IMR-90 (cell line): ENCODE measurements around the gene CCDC107. TPM values are rescaled to one million over a fixed set of nuclear protein-coding genes. Genes with fewer than 3 reads are reported as not detected.

Experiments used
- ATAC-seq: fragments of 200-7000 bp; cut with Tn5 transposase; 2 replicates; pipeline ENCODE4 v1.9.1; 2020; ENCODE audit warnings: low read depth, mild to moderate bottlenecking, moderate library complexity
- BruUV-seq: library from RNA; stranded (reverse); fragments of 400-500 nt; replicated peaks from 2 replicates; lab custom pipeline; 2021; lab: Mats Ljungman, UMichigan
- CTCF ChIA-PET: fragments of 300-600 bp; formaldehyde crosslinking; extraction: SDS; loops from one replicate; lab custom pipeline; 2021; ENCODE audit warnings: antibody characterized with exemption; lab: Yijun Ruan, JAX
- POLR2A ChIA-PET: fragments of 300-600 bp; sonication (Branson Sonifier 250); formaldehyde crosslinking; loops from one replicate; lab custom pipeline; 2022; ENCODE audit warnings: antibody characterized with exemption; ENCODE audit not compliant: unreplicated experiment; lab: Charles Lee
- DNase-seq: peaks from one replicate; pipeline ENCODE4 v3.0.0; 2013
- H2AFZ ChIP-seq: replicated peaks from 2 replicates; pipeline ENCODE3; 2013; ENCODE audit warnings: low read length, mild to moderate bottlenecking; ENCODE audit not compliant: poor library complexity
- H2AK5ac ChIP-seq: 2 replicates; pipeline ENCODE4 v1.6.1; 2013; ENCODE audit warnings: low read depth, low read length, inconsistent platforms
- H2AK9ac ChIP-seq: replicated peaks from 2 replicates; pipeline ENCODE3; 2013; ENCODE audit warnings: mild to moderate bottlenecking, low read depth, low read length, moderate library complexity; ENCODE audit not compliant: poor library complexity
- H2BK120ac ChIP-seq: 2 replicates; pipeline ENCODE4 v1.6.1; 2013; ENCODE audit warnings: low read depth, low read length, inconsistent platforms
- H2BK15ac ChIP-seq: 3 replicates; pipeline ENCODE4 v1.6.1; 2013; ENCODE audit warnings: low read depth, low read length, inconsistent platforms
- H2BK20ac ChIP-seq: 2 replicates; pipeline ENCODE4 v1.6.1; 2013; ENCODE audit warnings: low read depth, mild to moderate bottlenecking, inconsistent platforms, low read length, moderate library complexity
- H2BK5ac ChIP-seq: 2 replicates; pipeline ENCODE4 v1.6.1; 2013; ENCODE audit warnings: mild to moderate bottlenecking, low read depth, low read length, inconsistent platforms; ENCODE audit not compliant: poor library complexity, severe bottlenecking
- H3K14ac ChIP-seq: replicated peaks from 2 replicates; pipeline ENCODE4 v1.6.1; 2013; ENCODE audit warnings: low read depth, low read length, inconsistent platforms
- H3K18ac ChIP-seq: 2 replicates; pipeline ENCODE4 v1.6.1; 2013; ENCODE audit warnings: low read depth, low read length, control low read depth
- H3K23ac ChIP-seq: 2 replicates; pipeline ENCODE4 v1.6.1; 2013; ENCODE audit warnings: low read depth, low read length, inconsistent platforms
- H3K27ac ChIP-seq: 2 replicates; pipeline ENCODE4 v1.5.1; 2013; ENCODE audit warnings: mild to moderate bottlenecking, control low read depth, low read length; ENCODE audit not compliant: insufficient read depth
- H3K27me3 ChIP-seq: 2 replicates; pipeline ENCODE4 v1.6.1; 2013; ENCODE audit warnings: low read length; ENCODE audit not compliant: control insufficient read depth, insufficient read depth
- H3K36me3 ChIP-seq: 2 replicates; pipeline ENCODE4 v1.6.1; 2013; ENCODE audit warnings: low read length, mixed read lengths; ENCODE audit not compliant: control insufficient read depth, insufficient read depth
- H3K4ac ChIP-seq: 2 replicates; pipeline ENCODE4 v1.6.1; 2013; ENCODE audit warnings: low read depth, low read length, inconsistent platforms
- H3K4me1 ChIP-seq: 2 replicates; pipeline ENCODE4 v1.6.1; 2013; ENCODE audit warnings: low read length, mixed read lengths; ENCODE audit not compliant: control insufficient read depth, insufficient read depth
- H3K4me2 ChIP-seq: 2 replicates; pipeline ENCODE4 v1.6.1; 2013; ENCODE audit warnings: low read depth, mild to moderate bottlenecking, control low read depth, low read length, moderate library complexity
- H3K4me3 ChIP-seq: 2 replicates; pipeline ENCODE4 v1.5.1; 2013; ENCODE audit warnings: low read depth, mild to moderate bottlenecking, control low read depth, low read length, moderate library complexity; ENCODE audit not compliant: insufficient read depth
- H3K56ac ChIP-seq: 2 replicates; pipeline ENCODE4 v1.6.1; 2013; ENCODE audit warnings: low read length, inconsistent platforms; ENCODE audit not compliant: insufficient read depth; ENCODE audit errors: extremely low read depth
- H3K79me1 ChIP-seq, 2 experiments: 2 replicates each; pipeline ENCODE4 v1.6.1; 2013; ENCODE audit warnings: low read length in 2 of 2, inconsistent platforms in 1 of 2, low read depth in 1 of 2
- H3K9ac ChIP-seq: 2 replicates; pipeline ENCODE4 v1.6.1; 2013; ENCODE audit warnings: low read depth, low read length, control low read depth
- H3K9me1 ChIP-seq: 2 replicates; pipeline ENCODE4 v1.6.1; 2013; ENCODE audit warnings: low read length, inconsistent platforms; ENCODE audit not compliant: insufficient read depth
- H3K9me3 ChIP-seq: 2 replicates; pipeline ENCODE4 v1.6.1; 2013; ENCODE audit warnings: low read length; ENCODE audit not compliant: control insufficient read depth, insufficient read depth
- H4K20me1 ChIP-seq: 2 replicates; pipeline ENCODE4 v1.6.1; 2013; ENCODE audit warnings: low read length, inconsistent platforms; ENCODE audit not compliant: insufficient read depth
- H4K5ac ChIP-seq: 2 replicates; pipeline ENCODE4 v1.6.1; 2013; ENCODE audit warnings: mild to moderate bottlenecking, low read depth, low read length, control low read depth
- H4K8ac ChIP-seq, 2 experiments: 2 replicates each; pipeline ENCODE4 v1.6.1; 2013; ENCODE audit warnings: low read depth in 2 of 2, low read length in 2 of 2, control low read depth in 1 of 2, inconsistent platforms in 1 of 2
- H4K91ac ChIP-seq: 2 replicates; pipeline ENCODE4 v1.6.1; 2013; ENCODE audit warnings: low read depth, low read length, inconsistent platforms; ENCODE audit not compliant: insufficient read depth
- BHLHE40 ChIP-seq: fragments of 150-350 bp; IDR thresholded peaks from 2 replicates; pipeline ENCODE4 v1.6.1; 2016; ENCODE audit warnings: mild to moderate bottlenecking, low read depth, low read length
- MAFK ChIP-seq: IDR thresholded peaks from 2 replicates; pipeline ENCODE4 v1.6.1; 2012; ENCODE audit warnings: low read depth, low read length, improper control_type of control experiment
- MAZ ChIP-seq: IDR thresholded peaks from 2 replicates; pipeline ENCODE4 v1.6.1; 2012; ENCODE audit warnings: low read depth, mild to moderate bottlenecking, low read length, improper control_type of control experiment, moderate library complexity, borderline replicate concordance
- NFE2L2 ChIP-seq: fragments of 150-350 bp; IDR thresholded peaks from 2 replicates; pipeline ENCODE4 v1.6.1; 2016; ENCODE audit warnings: low read depth, mild to moderate bottlenecking, low read length
- RCOR1 ChIP-seq: IDR thresholded peaks from 2 replicates; pipeline ENCODE4 v1.6.1; 2012; ENCODE audit warnings: mild to moderate bottlenecking, low read length, improper control_type of control experiment; ENCODE audit not compliant: insufficient replicate concordance
- USF2 ChIP-seq: fragments of 150-350 bp; IDR thresholded peaks from 2 replicates; pipeline ENCODE4 v1.6.1; 2017; ENCODE audit warnings: mild to moderate bottlenecking, antibody characterized with exemption, low read length, low read depth
- WGBS, 2 experiments: methylation state at CpG; one replicate each; pipeline versions ENCODE4 v1.1.5 to v1.1.7; 2013; ENCODE audit warnings: missing lambda C conversion rate in 2 of 2; ENCODE audit not compliant: insufficient read length in 1 of 2; ENCODE audit errors: extremely low coverage in 2 of 2; 5-methylcytosine and 5-hydroxymethylcytosine counted together
- dilution Hi-C: fragments of 300-500 bp; cut with HindIII; formaldehyde crosslinking; loops from one replicate; pipeline ENCODE4 v1.14.3; 2018; ENCODE audit warnings: low sequenced_read_pairs; ENCODE audit not compliant: unreplicated experiment
- in situ Hi-C: fragments of 300-500 bp; cut with MboI; formaldehyde crosslinking; loops from 3 replicates; pipeline ENCODE4 v1.14.3; 2019; ENCODE audit warnings: low sequenced_read_pairs, inconsistent platforms, mixed read lengths
- intact Hi-C: fragments of 100-400 bp; cut with micrococcal nuclease; formaldehyde crosslinking; loops from 2 replicates; pipeline ENCODE4 v1.10.0; 2022
- polyA plus RNA-seq, 3 experiments: library from polyadenylated mRNA; depleted of rRNA; stranded (reverse); fragments of >200 nt; gene quantifications; 2 replicates each; pipeline ENCODE4 v1.2.3, GENCODE V29; 2012; ENCODE audit warnings: low replicate concordance in 1 of 3
- total RNA-seq: library from RNA; depleted of rRNA; stranded (reverse); fragments of >200 nt; gene quantifications from 2 replicates; pipeline ENCODE4 v1.2.3, GENCODE V29; 2012

CCDC107 gene
- total and polyA plus RNA-seq, 2 of the 4 experiments (the other 2 are of a cell fraction), result 6.8 to 21.1 TPM

- Histone ChIP-seq H2BK15ac (no peak overlapping the region; the same call in 2 of the 3 replicates), H2BK120ac (peak overlapping the region; percentile 21; the same call in 1 of the 2 replicates), H2AK5ac (peak overlapping the region; percentile 5), H4K5ac (peak overlapping the region; percentile 18; the same call in 1 of the 2 replicates), H4K20me1 (peaks cover 67% of the 10 kb centered on the region), H4K8ac (peak overlapping the region in 1 of 2 experiments; percentile 69; a peak in 2 of 4 replicates), H3K4me3 (peak overlapping the region; percentile 83), H3K4ac (peak overlapping the region; percentile 96), H3K4me1 (peaks cover 37% of the 10 kb centered on the region), H3K9me3 (no peaks in the 10 kb centered on the region), H3K23ac (peak overlapping the region; percentile 92), H2AK9ac (peak overlapping the region; percentile 85), H3K9ac (peak overlapping the region; percentile 98), H3K18ac (peak overlapping the region; percentile 65), H2BK5ac (peak overlapping the region; percentile 98), H2BK20ac (peak overlapping the region; percentile 20; the same call in 1 of the 2 replicates), H3K27me3 (no peaks in the 10 kb centered on the region), H3K36me3 (peaks cover 50% of the 10 kb centered on the region), H2AFZ (peak overlapping the region; percentile 24), H3K79me1 (peaks cover 13 to 77% of the 10 kb centered on the region in 2 experiments), H3K14ac (peak overlapping the region; percentile 100), H3K9me1 (peaks cover 26% of the 10 kb centered on the region), H3K27ac (peak overlapping the region; percentile 90), H4K91ac (peak overlapping the region; percentile 3; the same call in 1 of the 2 replicates), H3K4me2 (peak overlapping the region; percentile 97), H3K56ac (peak overlapping the region; percentile 91)
- dilution Hi-C loops (no loop called here), intact Hi-C loops (loop anchor here (10.0 kb wide), 1 partner anchor 83 kb away; the partner anchor contains the start of gene TESK1), in situ Hi-C loops (no loop called here)
- ATAC-seq, result no peak
- ChIA-PET POLR2A (interaction anchor here (0.5 to 3.8 kb wide), 8 partner anchors 9 to 323 kb away, joined by 4 to 14 read pairs (median 6); partner anchors contain the start of genes CCDC107, RMRP and RUSC2), CTCF (interaction anchor here (0.6 to 1.2 kb wide), 2 partner anchors 8 to 76 kb away, joined by 3 to 7 read pairs; no protein-coding TSS in a partner anchor)
- TF ChIP-seq NFE2L2, result no peak
- TF ChIP-seq USF2, result no peak
- no peak for TF ChIP-seq BHLHE40
- no peak for TF ChIP-seq MAZ
- TF ChIP-seq RCOR1, result no peak
- TF ChIP-seq MAFK, result no peak
- BruUV-seq, result no TSS peak
- DNase-seq, result no peak
- WGBS, 2 experiments, result no CpG with 5 or more reads among the region's 2 CpGs
Observed at GRCh38 chr9:35687972-35688557, 30.0 kb downstream of the CCDC107 start.
